Suprapubic skin (tissue), 4 donors: ENCODE data around the gene SLC7A6. TPM values are rescaled to one million over a fixed set of nuclear protein-coding genes. Genes with fewer than 3 reads are reported as not detected.

Experiments used
- DNase-seq, 2 donors: peaks; one replicate each; pipeline ENCODE4 v3.0.0-alpha.2; 2019; ENCODE audit warnings: low spot score in 2 of 2
- H3K27ac ChIP-seq: fragments of 200-600 bp; sonication (generic); one replicate; pipeline ENCODE4 v1.5.1; 2019
- H3K27me3 ChIP-seq: fragments of 200-600 bp; sonication (generic); one replicate; pipeline ENCODE4 v1.5.1; 2019
- H3K36me3 ChIP-seq: fragments of 200-600 bp; sonication (generic); one replicate; pipeline ENCODE4 v1.5.1; 2019
- H3K4me1 ChIP-seq: fragments of 200-600 bp; sonication (generic); one replicate; pipeline ENCODE4 v1.5.1; 2019
- H3K4me3 ChIP-seq: fragments of 200-600 bp; sonication (generic); one replicate; pipeline ENCODE4 v1.5.1; 2019; ENCODE audit warnings: mild to moderate bottlenecking
- H3K9me3 ChIP-seq: fragments of 200-600 bp; sonication (generic); one replicate; pipeline ENCODE4 v1.5.1; 2019
- CTCF ChIP-seq, 2 donors: fragments of 200-600 bp in 1 of 2; fragments of 450-650 bp in 1 of 2; sonication (generic) in 1 of 2; IDR thresholded peaks; one replicate each; pipeline ENCODE4 v1.5.1; 2016 to 2019; ENCODE audit warnings: antibody characterized with exemption in 2 of 2, mild to moderate bottlenecking in 1 of 2, moderate library complexity in 1 of 2
- EP300 ChIP-seq: sonication (generic); formaldehyde crosslinking; IDR thresholded peaks from one replicate; pipeline ENCODE4 v1.6.1; 2017; ENCODE audit warnings: antibody characterized with exemption
- POLR2A ChIP-seq, 2 donors: fragments of 450-650 bp; IDR thresholded peaks; one replicate each; pipeline ENCODE4 v1.6.1; 2017; ENCODE audit warnings: antibody characterized with exemption in 2 of 2, mild to moderate bottlenecking in 2 of 2, moderate library complexity in 2 of 2
- POLR2AphosphoS5 ChIP-seq, 3 donors: sonication (generic); formaldehyde crosslinking; IDR thresholded peaks; one replicate each; pipeline ENCODE4 v1.6.1; 2017; ENCODE audit warnings: antibody characterized with exemption in 3 of 3
- whole genome bisulfite sequencing: methylation state at CpG from one replicate; pipeline ENCODE4 v1.1.5; 2018; 5-methylcytosine and 5-hydroxymethylcytosine counted together
- total RNA-seq, 4 donors: library from RNA; depleted of rRNA; stranded (reverse); fragments of >200 nt; gene quantifications; one replicate each; pipeline ENCODE4 v1.1.0, GENCODE V29; 2016

Gene SLC7A6
- total RNA-seq, 4 donors from 2014 or later, result 31.5 to 167 (median 49.0) TPM

DNA sequence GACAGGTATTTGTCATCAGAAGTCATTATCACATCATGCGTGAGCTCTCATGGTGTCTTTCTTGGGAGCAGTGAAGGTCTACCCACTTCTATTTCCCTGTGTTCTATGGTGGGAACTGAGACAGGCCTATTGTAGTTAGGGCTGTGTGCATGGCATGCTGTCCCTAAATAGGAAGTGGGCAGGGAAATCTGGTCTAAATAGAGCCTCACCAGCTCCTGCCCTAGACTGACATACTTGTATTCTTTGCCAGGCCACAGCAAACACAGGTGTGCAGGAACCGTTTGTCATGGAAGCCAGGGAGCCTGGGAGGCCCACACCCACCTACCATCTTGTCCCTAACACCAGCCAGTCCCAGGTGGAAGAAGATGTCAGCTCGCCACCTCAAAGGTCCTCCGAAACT lies 10.1 kb downstream of the SLC7A6 start:
- no peak overlapping the region for H3K4me3 ChIP-seq
- peaks cover 10% of the 10 kb centered on the region for H3K36me3 ChIP-seq
- no peak for DNase-seq
- no peak overlapping the region for H3K27ac ChIP-seq
- peaks cover 58% of the 10 kb centered on the region for H3K4me1 ChIP-seq
- H3K27me3 ChIP-seq, result no peaks in the 10 kb centered on the region
- 100% methylated on average over 1 of the region's 4 CpGs for WGBS
- TF ChIP-seq POLR2AphosphoS5 (IDR thresholded peaks at IDR 0.05) (no peak), CTCF (IDR thresholded peaks at IDR 0.05) (no peak), EP300 (no peak), POLR2A (IDR thresholded peaks at IDR 0.05) (no peak)
- no peaks in the 10 kb centered on the region for H3K9me3 ChIP-seq

- H3K27ac ChIP-seq, result peak overlapping the region; percentile 78
- DNase-seq, result no peak
- WGBS, result 46% methylated on average over 4 of the region's 4 CpGs
Measured at GRCh38 chr16:68275611-68276191, 11.4 kb downstream of the SLC7A6 start.

DNA sequence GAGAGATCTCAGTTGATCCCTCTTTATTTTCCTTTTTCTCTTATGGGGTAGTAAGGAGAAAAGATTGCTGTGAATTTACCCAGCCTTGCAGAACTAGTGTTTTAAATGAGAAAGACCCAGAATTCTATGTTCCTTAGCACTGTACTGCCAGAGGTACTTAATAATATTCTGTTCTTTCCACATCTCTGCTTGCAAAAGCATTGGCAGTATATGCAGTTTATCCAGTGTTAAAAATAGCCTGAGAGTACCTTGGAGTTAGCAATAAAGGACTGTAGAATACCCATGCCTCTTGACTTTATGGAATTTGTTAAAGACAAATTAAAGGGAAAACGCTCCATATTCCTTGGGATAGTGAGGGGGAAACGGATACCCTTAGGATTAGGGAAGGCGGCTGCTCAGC lies 11.9 kb downstream of the SLC7A6 start:
- H3K4me1 ChIP-seq, result peaks cover 63% of the 10 kb centered on the region
- DNase-seq, result no peak
- H3K27ac ChIP-seq, result peak overlapping the region; percentile 78
- H3K4me3 ChIP-seq, result no peak overlapping the region
- no peaks in the 10 kb centered on the region for H3K9me3 ChIP-seq
- TF ChIP-seq EP300 (no peak), POLR2A (IDR thresholded peaks at IDR 0.05) (no peak), POLR2AphosphoS5 (IDR thresholded peaks at IDR 0.05) (no peak), CTCF (IDR thresholded peaks at IDR 0.05) (no peak)
- H3K36me3 ChIP-seq, result peaks cover 10% of the 10 kb centered on the region
- 41% methylated on average over 3 of the region's 3 CpGs for WGBS
- H3K27me3 ChIP-seq, result no peaks in the 10 kb centered on the region

More at GRCh38 chr16:68275611-68276191, 11.4 kb downstream of the SLC7A6 start:
- Histone ChIP-seq H3K36me3 (peaks cover 10% of the 10 kb centered on the region), H3K27me3 (no peaks in the 10 kb centered on the region), H3K9me3 (no peaks in the 10 kb centered on the region), H3K4me3 (no peak overlapping the region), H3K4me1 (peaks cover 58% of the 10 kb centered on the region)
- TF ChIP-seq EP300 (no peak), CTCF (IDR thresholded peaks at IDR 0.05) (no peak), POLR2AphosphoS5 (IDR thresholded peaks at IDR 0.05) (no peak), POLR2A (IDR thresholded peaks at IDR 0.05) (no peak)

- Histone ChIP-seq H3K4me1 (peaks cover 60% of the 10 kb centered on the region), H3K36me3 (peaks cover 5% of the 10 kb centered on the region), H3K9me3 (no peaks in the 10 kb centered on the region), H3K27ac (no peak overlapping the region), H3K27me3 (no peaks in the 10 kb centered on the region), H3K4me3 (no peak overlapping the region)
- no peak for TF ChIP-seq CTCF (IDR thresholded peaks at IDR 0.05)
- no peak for TF ChIP-seq POLR2A (IDR thresholded peaks at IDR 0.05)
- no peak for TF ChIP-seq EP300
- TF ChIP-seq POLR2AphosphoS5 (IDR thresholded peaks at IDR 0.05), result no peak
- WGBS, result 79% methylated on average over 13 of the region's 13 CpGs
- no peak for DNase-seq
Measured at GRCh38 chr16:68279726-68280558, 15.6 kb downstream of the SLC7A6 start.

- Histone ChIP-seq H3K9me3 (no peaks in the 10 kb centered on the region), H3K4me3 (no peak overlapping the region), H3K4me1 (peaks cover 59% of the 10 kb centered on the region), H3K27me3 (no peaks in the 10 kb centered on the region), H3K27ac (peak overlapping the region; percentile 75), H3K36me3 (peaks cover 3% of the 10 kb centered on the region)
- TF ChIP-seq CTCF (IDR thresholded peaks at IDR 0.05) (no peak), POLR2AphosphoS5 (IDR thresholded peaks at IDR 0.05) (no peak), POLR2A (IDR thresholded peaks at IDR 0.05) (no peak), EP300 (no peak)
- WGBS, result 84% methylated on average over 4 of the region's 4 CpGs
- DNase-seq, result no peak
Measured at GRCh38 chr16:68281368-68282063, 17.2 kb downstream of the SLC7A6 start.
